GM12878 (cell line): ENCODE results near the gene LRIG2. TPM values are rescaled to one million over a fixed set of nuclear protein-coding genes. Genes with fewer than 3 reads are reported as not detected.
A peak's percentile ranks its signal among the peaks of the same experiment; 100 is the strongest.

Experiments used
- ATAC-seq: fragments of 200-7000 bp; cut with Tn5 transposase; 3 replicates; pipeline ENCODE4 v1.9.1; 2020; ENCODE audit warnings: mild to moderate bottlenecking, moderate library complexity
- BruUV-seq: library from RNA; stranded (reverse); fragments of 400-500 nt; replicated peaks from 2 replicates; lab custom pipeline; 2021; lab: Mats Ljungman, UMichigan
- CTCF ChIA-PET: fragments of 300-600 bp; sonication (Branson Sonifier 250); formaldehyde crosslinking; extraction: SDS; loops from one replicate; lab custom pipeline; 2021; ENCODE audit warnings: inconsistent platforms; lab: Yijun Ruan, JAX
- POLR2A ChIA-PET: fragments of 350-600 bp; formaldehyde crosslinking; extraction: SDS; loops from one replicate; lab custom pipeline; 2021; ENCODE audit warnings: inconsistent platforms; lab: Charles Lee
- RAD21 ChIA-PET: fragments of 300-600 bp; sonication (Branson Sonifier 250); formaldehyde crosslinking; loops from one replicate; lab custom pipeline; 2023; ENCODE audit warnings: antibody characterized with exemption; ENCODE audit not compliant: unreplicated experiment; lab: Charles Lee
- SMC1A ChIA-PET: fragments of 300-600 bp; sonication (Branson Sonifier 250); formaldehyde crosslinking; loops from one replicate; lab custom pipeline; 2023; ENCODE audit not compliant: unreplicated experiment, uncharacterized antibody; lab: Charles Lee
- DNase-seq: peaks from one replicate; pipeline ENCODE4 v3.0.0-alpha.2; 2011; ENCODE audit warnings: low read depth, low spot score
- FAIRE-seq: peaks from 3 replicates; lab custom pipeline; 2011; peaks lifted over from hg19 to GRCh38; lab: Jason Lieb, UNC
- H2AFZ ChIP-seq: 2 replicates; pipeline ENCODE4 v1.6.0; 2011; ENCODE audit warnings: low read depth, low read length, control low read depth; ENCODE audit not compliant: control insufficient read depth
- H3K27ac ChIP-seq: 2 replicates; pipeline ENCODE4 v1.5.1; 2011; ENCODE audit warnings: control low read depth; ENCODE audit not compliant: control insufficient read depth, insufficient read depth
- H3K27me3 ChIP-seq, 2 experiments: replicated peaks in 1 of 2; 2 replicates each; pipeline versions ENCODE4 v1.6.0 to v1.6.1; 2011; ENCODE audit warnings: low read length in 1 of 2; ENCODE audit not compliant: control insufficient read depth in 2 of 2, insufficient read depth in 2 of 2
- H3K36me3 ChIP-seq, 2 experiments: 2 replicates each; pipeline ENCODE4 v1.5.1; 2011; ENCODE audit warnings: low read length in 1 of 2; ENCODE audit not compliant: control insufficient read depth in 2 of 2, insufficient read depth in 2 of 2
- H3K4me1 ChIP-seq: 2 replicates; pipeline ENCODE4 v1.6.1; 2011; ENCODE audit warnings: mild to moderate bottlenecking, low read length, moderate library complexity, mixed read lengths; ENCODE audit not compliant: control insufficient read depth, insufficient read depth
- H3K4me2 ChIP-seq: 2 replicates; pipeline ENCODE4 v1.6.0; 2011; ENCODE audit warnings: control low read depth; ENCODE audit not compliant: control insufficient read depth, insufficient read depth
- H3K4me3 ChIP-seq: fragments of 200-600 bp; sonication (generic); 2 replicates; pipeline ENCODE4 v1.5.1; 2016
- H3K79me2 ChIP-seq: 2 replicates; pipeline ENCODE4 v1.6.0; 2011; ENCODE audit warnings: low read length; ENCODE audit not compliant: control insufficient read depth, insufficient read depth
- H3K9ac ChIP-seq: 2 replicates; pipeline ENCODE4 v1.8.0; 2011; ENCODE audit warnings: low read length, control low read depth, mixed read lengths; ENCODE audit not compliant: control insufficient read depth, insufficient read depth
- H3K9me3 ChIP-seq: replicated peaks from 3 replicates; pipeline ENCODE4 v1.5.1; 2011; ENCODE audit warnings: mild to moderate bottlenecking, low read length; ENCODE audit not compliant: control insufficient read depth, insufficient read depth
- H4K20me1 ChIP-seq: 2 replicates; pipeline ENCODE4 v1.6.0; 2011; ENCODE audit not compliant: control insufficient read depth, insufficient read depth
- BACH1 ChIP-seq: fragments of 450-650 bp; IDR thresholded peaks from 2 replicates; pipeline ENCODE4 v1.6.1; 2017; ENCODE audit warnings: mild to moderate bottlenecking, borderline replicate concordance
- E2F4 ChIP-seq: IDR thresholded peaks from 2 replicates; pipeline ENCODE4 v1.6.1; 2012; ENCODE audit warnings: low read depth, low read length, improper control_type of control experiment
- EZH2 ChIP-seq: IDR thresholded peaks from 2 replicates; pipeline ENCODE4 v1.6.1; 2012; ENCODE audit warnings: low read depth, mild to moderate bottlenecking, control low read depth, inconsistent platforms, low read length, borderline replicate concordance; ENCODE audit not compliant: control insufficient read depth
- HCFC1 ChIP-seq: fragments of 150-350 bp; IDR thresholded peaks from 2 replicates; pipeline ENCODE4 v1.6.1; 2014; ENCODE audit warnings: low read length
- NBN ChIP-seq: fragments of 450-650 bp; IDR thresholded peaks from 2 replicates; pipeline ENCODE4 v1.6.1; 2016
- POLR2A ChIP-seq: IDR thresholded peaks from 2 replicates; pipeline ENCODE4 v1.6.1; 2011; ENCODE audit warnings: low read depth, mild to moderate bottlenecking, low read length
- ZNF687 ChIP-seq: fragments of 450-650 bp; IDR thresholded peaks from 2 replicates; pipeline ENCODE4 v1.6.1; 2017; ENCODE audit warnings: mild to moderate bottlenecking, moderate library complexity
- WGBS: methylation state at CpG from one replicate; pipeline ENCODE4 v1.1.6; 2016; ENCODE audit warnings: low lambda C conversion rate; ENCODE audit not compliant: insufficient replicate concordance, insufficient coverage; ENCODE audit errors: missing lambda C conversion rate; 5-methylcytosine and 5-hydroxymethylcytosine counted together
- in situ Hi-C: fragments of 300-500 bp; cut with MboI; formaldehyde crosslinking; loops from 9 replicates; pipeline ENCODE4 v1.14.3; 2018; ENCODE audit warnings: mixed read lengths
- intact Hi-C: fragments of 100-400 bp; cut with micrococcal nuclease; formaldehyde crosslinking; loops from one replicate; pipeline ENCODE4 v1.14.2; 2022; ENCODE audit not compliant: unreplicated experiment
- polyA plus RNA-seq, 11 experiments: library from polyadenylated mRNA; depleted of rRNA in 4 of 11; unstranded in 6 of 11; stranded (reverse) in 5 of 11; fragments of >200 nt; fragmentation: Nextera tagmentation in 4 of 11; fragmentation: Illumina TruSeq in 1 of 11; extraction: Ambion mirVana in 4 of 11; extraction: Trizol in 1 of 11; gene quantifications; 1 replicate in 1 of 11; 2 replicates in 10 of 11; pipeline versions ENCODE4 v1.2.1 to v1.2.3, GENCODE V29; 2011 to 2016; ENCODE audit warnings: inconsistent platforms in 2 of 11, missing spikeins in 2 of 11, low read depth in 1 of 11
- total RNA-seq, 4 experiments: library from RNA; depleted of rRNA in 3 of 4; stranded (reverse); fragments of >200 nt in 3 of 4; fragmentation: Illumina TruSeq in 1 of 4; extraction: Trizol in 1 of 4; gene quantifications; 2 replicates each; pipeline versions ENCODE4 v1.2.1 to v1.2.3, GENCODE V29; 2013 to 2021
- TF ChIP-seq, protein P1 (sequence below): IDR thresholded peaks from 2 replicates; pipeline ENCODE4 v1.6.1; 2011; ENCODE audit warnings: mild to moderate bottlenecking, low read depth, low read length, moderate library complexity; ENCODE audit not compliant: insufficient replicate concordance
- TF ChIP-seq, protein P2 (sequence below): IDR thresholded peaks from 2 replicates; pipeline ENCODE4 v1.6.1; 2011; ENCODE audit warnings: low read depth, low read length, improper control_type of control experiment, borderline replicate concordance

Gene LRIG2
- total and polyA plus RNA-seq, 10 of the 15 experiments (the other 5 are each of a cell fraction or from before 2014, with no cell fraction given): 0.77 to 11.8 (median 5.1) TPM

GRCh38 chr1:113041569-113042284, 31.3 kb upstream of the LRIG2 start:
- Histone ChIP-seq H3K27me3 (no peaks in the 10 kb centered on the region), H3K4me3 (no peak overlapping the region), H3K27ac (peak overlapping the region; percentile 34; the same call in 1 of the 2 replicates), H3K36me3 (no peaks in the 10 kb centered on the region), H3K4me2 (peak overlapping the region; percentile 56; the same call in 1 of the 2 replicates), H3K4me1 (peaks cover 34% of the 10 kb centered on the region), H2AFZ (no peak overlapping the region), H3K9me3 (no peaks in the 10 kb centered on the region), H3K9ac (no peak overlapping the region), H4K20me1 (no peaks in the 10 kb centered on the region), H3K79me2 (no peaks in the 10 kb centered on the region)
- RAD21 ChIA-PET: interaction anchor here (0.6 to 4.1 kb wide), 35 partner anchors 8 to 685 kb away, joined by 3 to 105 read pairs (median 4); partner anchors contain the start of genes LRIG2, PPM1J and SLC16A1
- DNase-seq: no peak
- POLR2A ChIA-PET: interaction anchor here (0.5 to 1.6 kb wide), 9 partner anchors 10 to 326 kb away, joined by 3 to 6 read pairs (median 4); partner anchors contain the start of gene PPM1J
- intact Hi-C loops: loop anchor here (1.0 to 2.0 kb wide), 4 partner anchors 87 to 325 kb away; no protein-coding TSS in a partner anchor
- TF ChIP-seq POLR2A (no peak), HCFC1 (no peak), NBN (no peak), EZH2 (no peak), BACH1 (no peak), ZNF687 (no peak), E2F4 (no peak)
- TF ChIP-seq, protein P1, sequence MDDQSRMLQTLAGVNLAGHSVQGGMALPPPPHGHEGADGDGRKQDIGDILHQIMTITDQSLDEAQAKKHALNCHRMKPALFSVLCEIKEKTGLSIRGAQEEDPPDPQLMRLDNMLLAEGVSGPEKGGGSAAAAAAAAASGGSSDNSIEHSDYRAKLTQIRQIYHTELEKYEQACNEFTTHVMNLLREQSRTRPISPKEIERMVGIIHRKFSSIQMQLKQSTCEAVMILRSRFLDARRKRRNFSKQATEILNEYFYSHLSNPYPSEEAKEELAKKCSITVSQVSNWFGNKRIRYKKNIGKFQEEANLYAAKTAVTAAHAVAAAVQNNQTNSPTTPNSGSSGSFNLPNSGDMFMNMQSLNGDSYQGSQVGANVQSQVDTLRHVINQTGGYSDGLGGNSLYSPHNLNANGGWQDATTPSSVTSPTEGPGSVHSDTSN: no peak
- TF ChIP-seq, protein P2, sequence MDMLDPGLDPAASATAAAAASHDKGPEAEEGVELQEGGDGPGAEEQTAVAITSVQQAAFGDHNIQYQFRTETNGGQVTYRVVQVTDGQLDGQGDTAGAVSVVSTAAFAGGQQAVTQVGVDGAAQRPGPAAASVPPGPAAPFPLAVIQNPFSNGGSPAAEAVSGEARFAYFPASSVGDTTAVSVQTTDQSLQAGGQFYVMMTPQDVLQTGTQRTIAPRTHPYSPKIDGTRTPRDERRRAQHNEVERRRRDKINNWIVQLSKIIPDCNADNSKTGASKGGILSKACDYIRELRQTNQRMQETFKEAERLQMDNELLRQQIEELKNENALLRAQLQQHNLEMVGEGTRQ: no peak
- CTCF ChIA-PET: interaction anchor here (0.6 to 5.5 kb wide), 50 partner anchors 8 to 650 kb away, joined by 3 to 196 read pairs (median 6); partner anchors contain the start of genes CAPZA1, LRIG2, PPM1J and SLC16A1
- peak; percentile 48 for ATAC-seq
- FAIRE-seq: no peak
- 0% methylated on average over 1 of the region's 1 CpG for WGBS
- SMC1A ChIA-PET: interaction anchor here (0.6 to 5.7 kb wide), 52 partner anchors 9 to 650 kb away, joined by 3 to 150 read pairs (median 4); partner anchors contain the start of genes LRIG2, PPM1J and SLC16A1
- in situ Hi-C loops: loop anchor here (5.0 kb wide), 3 partner anchors 159 to 324 kb away; partner anchors contain the start of gene PPM1J
- BruUV-seq: no TSS peak
